Astrocyte of the cerebellum (primary cell): ENCODE measurements around the gene ATP11C.

Experiments
- DNase-seq: peaks from one replicate; pipeline ENCODE4 v3.0.0-alpha.2; 2011; ENCODE audit warnings: low read depth
- H3K4me3 ChIP-seq: 2 replicates; pipeline ENCODE4 v1.5.1; 2011; ENCODE audit warnings: mild to moderate bottlenecking, low read depth, low read length, moderate library complexity
- in situ Hi-C: cut with HindIII; loops from 2 replicates; pipeline ENCODE4 v1.10.0; 2017; ENCODE audit warnings: low sequenced_read_pairs
- TF ChIP-seq, protein P1 (sequence below): IDR thresholded peaks from 2 replicates; pipeline ENCODE4 v1.5.1; 2012; ENCODE audit warnings: low read length, low read depth, moderate library complexity, mild to moderate bottlenecking; ENCODE audit errors: missing control alignments

Gene ATP11C

DNA sequence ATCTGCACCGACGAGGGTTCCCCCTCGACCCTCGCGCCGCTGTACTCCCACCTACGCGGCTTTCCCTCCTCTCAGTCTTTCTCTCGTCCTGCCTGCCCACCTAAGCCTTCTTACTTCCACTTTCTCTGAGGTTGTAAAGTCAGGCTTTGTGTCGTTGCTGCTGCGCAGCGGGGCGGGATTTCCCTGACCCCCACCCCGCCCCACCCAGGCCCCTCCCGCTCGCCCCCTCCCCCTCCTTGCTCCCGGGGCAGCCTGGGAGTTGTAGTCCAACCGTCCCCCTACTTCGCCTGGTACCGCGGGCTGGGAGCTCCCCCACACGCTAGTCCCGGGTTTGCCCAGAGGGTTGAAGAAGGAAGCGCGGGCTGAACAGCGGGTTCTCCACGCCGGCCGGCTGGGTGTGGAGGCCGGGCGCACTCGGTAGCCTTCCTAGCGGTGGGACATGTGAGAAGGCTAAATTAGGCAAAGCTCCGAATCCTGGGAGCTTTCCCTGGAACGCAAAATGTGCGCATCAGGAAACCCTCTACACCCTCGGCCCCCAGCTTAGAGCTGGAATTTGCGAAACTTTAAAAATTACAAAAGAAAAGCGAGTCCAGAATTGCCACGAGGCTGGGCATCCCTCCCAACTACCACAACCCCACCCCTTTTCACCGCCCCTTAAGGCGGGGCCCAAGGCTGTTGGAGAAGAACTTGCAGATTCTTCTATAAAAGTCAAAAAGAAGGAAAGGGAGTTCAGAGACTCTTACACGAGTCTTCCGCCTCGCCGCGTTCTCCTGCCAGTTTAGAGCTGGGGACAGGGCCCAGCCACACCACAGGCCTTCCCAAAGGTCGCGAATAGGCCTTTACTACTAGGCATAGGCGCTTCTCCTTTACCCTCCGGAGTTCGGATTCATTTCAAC, at the start of gene ATP11C:
TSS of gene ATP11C (minus strand) at position 153 of the 896 bp plus-strand sequence. CDS start 1,011 bp downstream, outside the sequence.
- peak; percentile 61 for DNase-seq
- in situ Hi-C loops = no loop called here
- H3K4me3 ChIP-seq = peak within 1 kb of the TSS; percentile 64
- TF ChIP-seq, protein P1, sequence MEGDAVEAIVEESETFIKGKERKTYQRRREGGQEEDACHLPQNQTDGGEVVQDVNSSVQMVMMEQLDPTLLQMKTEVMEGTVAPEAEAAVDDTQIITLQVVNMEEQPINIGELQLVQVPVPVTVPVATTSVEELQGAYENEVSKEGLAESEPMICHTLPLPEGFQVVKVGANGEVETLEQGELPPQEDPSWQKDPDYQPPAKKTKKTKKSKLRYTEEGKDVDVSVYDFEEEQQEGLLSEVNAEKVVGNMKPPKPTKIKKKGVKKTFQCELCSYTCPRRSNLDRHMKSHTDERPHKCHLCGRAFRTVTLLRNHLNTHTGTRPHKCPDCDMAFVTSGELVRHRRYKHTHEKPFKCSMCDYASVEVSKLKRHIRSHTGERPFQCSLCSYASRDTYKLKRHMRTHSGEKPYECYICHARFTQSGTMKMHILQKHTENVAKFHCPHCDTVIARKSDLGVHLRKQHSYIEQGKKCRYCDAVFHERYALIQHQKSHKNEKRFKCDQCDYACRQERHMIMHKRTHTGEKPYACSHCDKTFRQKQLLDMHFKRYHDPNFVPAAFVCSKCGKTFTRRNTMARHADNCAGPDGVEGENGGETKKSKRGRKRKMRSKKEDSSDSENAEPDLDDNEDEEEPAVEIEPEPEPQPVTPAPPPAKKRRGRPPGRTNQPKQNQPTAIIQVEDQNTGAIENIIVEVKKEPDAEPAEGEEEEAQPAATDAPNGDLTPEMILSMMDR = no peak

DNA sequence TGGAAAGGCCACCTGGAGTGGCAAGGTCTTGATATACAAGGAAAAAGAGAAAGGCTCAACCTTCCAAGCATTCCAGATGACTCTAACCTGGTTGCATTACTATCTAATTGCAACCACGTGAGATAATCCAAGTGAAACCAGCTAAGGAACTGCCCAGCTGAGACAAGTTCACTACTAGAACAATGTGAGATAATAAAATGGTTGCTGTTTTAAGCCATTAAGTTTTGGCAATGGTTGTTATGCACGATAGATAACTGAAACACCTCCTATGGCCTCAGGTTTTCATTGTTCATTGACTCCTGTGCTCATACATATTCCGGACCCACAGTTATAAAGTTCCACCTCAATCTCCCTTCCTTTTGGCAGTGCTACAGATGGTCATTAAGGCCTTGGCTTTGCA, 41.6 kb upstream of the ATP11C start:
- TF ChIP-seq, protein P1 = no peak
- in situ Hi-C loops = no loop called here
- no peak for DNase-seq
- H3K4me3 ChIP-seq = no peak overlapping the region

DNA sequence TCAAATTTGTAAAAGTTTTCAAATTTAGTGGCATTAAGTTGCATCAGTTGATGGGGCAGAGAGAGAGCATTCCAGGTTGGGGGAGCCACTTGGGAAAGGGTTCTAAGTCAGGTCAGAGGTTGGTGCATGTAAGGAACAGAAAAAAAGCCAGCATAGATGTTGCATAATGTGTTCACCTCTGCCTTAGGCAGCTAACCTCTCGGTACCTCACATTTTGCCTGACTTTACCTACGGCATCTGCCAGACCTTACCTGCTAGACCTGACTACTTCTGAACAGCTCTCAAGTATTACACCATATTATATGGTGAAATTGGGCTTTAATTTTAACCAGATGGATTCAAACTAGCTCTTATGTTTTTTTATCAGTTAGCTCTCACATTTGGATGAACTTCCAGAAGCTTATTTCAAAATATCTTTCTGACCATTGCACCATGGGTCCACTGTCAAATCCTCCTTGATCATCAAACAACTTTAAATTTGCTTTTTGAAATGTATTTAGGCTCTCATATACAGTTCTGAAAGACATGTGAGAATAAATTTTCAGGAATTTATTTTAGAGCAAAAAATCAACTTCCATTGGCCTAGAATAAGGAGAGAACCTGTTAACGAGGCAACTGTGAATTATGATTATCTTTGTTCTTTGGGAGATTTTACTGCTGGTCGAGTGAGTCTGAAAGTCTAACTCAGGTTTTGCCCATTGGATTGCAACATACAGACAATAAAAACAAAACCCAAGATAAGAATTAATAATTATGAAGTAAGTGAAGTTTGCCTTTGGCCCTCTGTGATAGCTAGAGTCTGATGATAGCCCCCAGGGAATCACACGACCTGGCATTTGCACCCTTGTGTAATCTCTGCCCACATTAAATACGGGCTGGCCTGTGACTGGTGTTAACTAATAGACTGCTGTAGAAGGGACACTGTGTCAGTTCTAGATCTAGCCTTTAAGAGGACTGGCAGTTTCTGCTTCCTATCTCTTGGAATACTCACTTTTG, 40.1 kb upstream of the ATP11C start:
- no peak for DNase-seq
- in situ Hi-C loops = no loop called here
- H3K4me3 ChIP-seq = no peak overlapping the region
- TF ChIP-seq, protein P1 = no peak

DNA sequence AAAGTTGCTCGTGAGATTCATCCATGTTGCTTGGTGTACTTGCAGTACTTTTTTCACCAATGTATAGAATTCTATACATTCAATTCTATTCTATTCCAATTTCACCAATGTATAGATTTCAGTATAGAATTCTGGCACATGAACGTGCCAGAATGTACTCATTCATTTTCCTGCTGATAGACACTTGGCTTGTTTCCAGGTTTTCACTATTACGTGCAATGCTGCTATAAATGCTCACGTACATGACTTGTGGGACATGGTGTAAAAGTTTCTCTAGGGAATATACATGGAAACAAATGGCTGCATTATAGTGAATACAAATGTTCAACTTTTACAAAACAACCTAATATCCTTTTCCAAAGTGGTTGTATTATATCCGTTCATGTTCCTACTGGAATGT, 39.3 kb upstream of the ATP11C start:
- in situ Hi-C loops = no loop called here
- TF ChIP-seq, protein P1 = no peak

DNA sequence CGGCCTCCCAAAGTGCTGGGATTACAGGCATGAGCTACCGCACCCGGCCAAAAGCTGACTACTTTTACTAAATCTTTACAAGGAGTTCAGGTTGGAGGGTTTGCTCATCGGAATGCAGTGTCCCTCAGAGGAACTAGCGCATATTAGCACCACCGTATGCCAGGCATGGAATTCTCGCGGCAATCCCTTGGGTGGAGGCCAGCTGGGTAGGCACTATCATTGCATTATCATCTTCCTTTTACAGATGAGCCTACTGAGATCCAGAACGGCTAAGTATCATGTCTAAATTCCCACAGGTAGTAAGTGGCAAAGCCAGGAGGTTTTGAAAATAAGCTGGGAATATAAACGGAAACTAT, 38.5 kb upstream of the ATP11C start:
- in situ Hi-C loops = no loop called here
- DNase-seq = no peak
- TF ChIP-seq, protein P1 = no peak
- no peak overlapping the region for H3K4me3 ChIP-seq

More for the DNA sequence above, 39.3 kb upstream of the ATP11C start:
- H3K4me3 ChIP-seq = no peak overlapping the region
- no peak for DNase-seq

DNA sequence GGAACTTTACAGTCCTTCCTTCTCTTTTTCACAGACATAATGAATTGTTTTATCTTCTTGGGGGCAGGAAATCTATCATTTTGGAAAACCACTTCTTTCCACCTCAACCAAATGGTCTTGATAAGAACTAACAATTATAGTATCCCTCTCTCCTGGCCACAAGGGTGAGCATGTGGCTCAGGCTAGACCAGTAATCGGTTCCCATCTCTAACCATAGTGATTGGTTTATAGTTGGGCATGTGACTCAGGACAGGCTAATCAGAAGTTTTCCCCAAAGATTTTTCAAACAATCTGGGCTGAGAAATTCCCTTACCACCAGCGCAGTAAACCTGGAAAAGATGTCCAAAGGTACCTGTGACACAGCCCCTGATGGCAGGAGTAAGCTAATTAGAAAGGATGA, 36.4 kb upstream of the ATP11C start:
- no peak overlapping the region for H3K4me3 ChIP-seq
- in situ Hi-C loops = no loop called here
- TF ChIP-seq, protein P1 = no peak
- DNase-seq = no peak
